Smooth muscle cell (in vitro differentiated cells): Measurements from ENCODE around the gene CELF1. TPM values are rescaled to one million over a fixed set of nuclear protein-coding genes. Genes with fewer than 3 reads are reported as not detected.

Source experiments
- DNase-seq: peaks from one replicate; lab custom pipeline; 2025; ENCODE audit not compliant: unreplicated experiment; lab: John Stamatoyannopoulos, UW
- H2AFZ ChIP-seq: fragments of 200-600 bp; sonication (generic); 2 replicates; pipeline ENCODE4 v1.6.0; 2016; ENCODE audit warnings: antibody characterized with exemption, low read depth, mild to moderate bottlenecking
- H3F3A ChIP-seq: fragments of 200-600 bp; sonication (generic); 2 replicates; pipeline ENCODE4 v1.6.0; 2017; ENCODE audit warnings: antibody characterized with exemption, low read depth
- H3K27ac ChIP-seq: fragments of 200-600 bp; sonication (generic); 2 replicates; pipeline ENCODE4 v1.5.1; 2016; ENCODE audit warnings: low read depth, mild to moderate bottlenecking
- H3K27me3 ChIP-seq: fragments of 200-600 bp; sonication (generic); 2 replicates; pipeline ENCODE4 v1.6.1; 2016; ENCODE audit warnings: low read depth, mild to moderate bottlenecking
- H3K36me3 ChIP-seq: fragments of 200-600 bp; sonication (generic); 2 replicates; pipeline ENCODE4 v1.5.1; 2016; ENCODE audit warnings: low read depth
- H3K4me1 ChIP-seq: fragments of 200-600 bp; sonication (generic); 2 replicates; pipeline ENCODE4 v1.5.1; 2016; ENCODE audit warnings: low read depth
- H3K4me2 ChIP-seq: fragments of 200-600 bp; sonication (generic); 2 replicates; pipeline ENCODE4 v1.6.0; 2016; ENCODE audit warnings: mild to moderate bottlenecking
- H3K4me3 ChIP-seq: fragments of 200-600 bp; sonication (generic); 2 replicates; pipeline ENCODE4 v1.5.1; 2016; ENCODE audit warnings: mild to moderate bottlenecking
- H3K79me2 ChIP-seq: fragments of 200-600 bp; sonication (generic); 2 replicates; pipeline ENCODE4 v1.6.0; 2016; ENCODE audit warnings: low read depth, mild to moderate bottlenecking
- H3K9ac ChIP-seq: fragments of 200-600 bp; sonication (generic); 2 replicates; pipeline ENCODE4 v1.6.0; 2016; ENCODE audit warnings: low read depth
- H3K9me3 ChIP-seq: fragments of 200-600 bp; sonication (generic); replicated peaks from 2 replicates; pipeline ENCODE4 v1.5.1; 2016; ENCODE audit warnings: low read depth
- H4K20me1 ChIP-seq: fragments of 200-600 bp; sonication (generic); 2 replicates; pipeline ENCODE4 v1.6.0; 2016; ENCODE audit warnings: low read depth
- CTCF ChIP-seq: fragments of 200-600 bp; sonication (generic); IDR thresholded peaks from 2 replicates; pipeline ENCODE4 v1.5.1; 2017; ENCODE audit warnings: borderline replicate concordance, mild to moderate bottlenecking, antibody characterized with exemption; ENCODE audit not compliant: insufficient read depth, poor library complexity, severe bottlenecking
- WGBS: methylation state at CpG from one replicate; pipeline ENCODE4 v1.1.7; 2016; ENCODE audit warnings: low lambda C conversion rate; 5-methylcytosine and 5-hydroxymethylcytosine counted together
- polyA plus RNA-seq: library from polyadenylated mRNA; unstranded; fragments of >200 nt; fragmentation: Nextera tagmentation; extraction: Ambion mirVana; gene quantifications from 2 replicates; pipeline ENCODE4 v1.2.1, GENCODE V29; 2016
- total RNA-seq: library from RNA; depleted of rRNA; stranded (reverse); fragments of >200 nt; gene quantifications from 2 replicates; pipeline ENCODE4 v1.2.3, GENCODE V29; 2014

CELF1 gene
- total and polyA plus RNA-seq, 2 experiments from 2014 or later = 42.5 to 64.8 TPM

GRCh38 chr11:47498149-47498548 is 54.8 kb downstream of the CELF1 start:
- TF ChIP-seq CTCF = no peak
- no peak overlapping the region for H2AFZ ChIP-seq
- H3K36me3 ChIP-seq = peaks cover 5% of the 10 kb centered on the region
- no peak overlapping the region for H3K4me2 ChIP-seq
- WGBS = 100% methylated on average over 3 of the region's 3 CpGs
- peaks cover 7% of the 10 kb centered on the region for H3F3A ChIP-seq
- DNase-seq = no peak
- H3K4me3 ChIP-seq = no peak overlapping the region
- no peaks in the 10 kb centered on the region for H3K9me3 ChIP-seq
- H3K27ac ChIP-seq = no peak overlapping the region
- H3K27me3 ChIP-seq = no peaks in the 10 kb centered on the region
- no peak overlapping the region for H3K9ac ChIP-seq
- peaks cover 96% of the 10 kb centered on the region for H3K79me2 ChIP-seq
- peaks cover 98% of the 10 kb centered on the region for H4K20me1 ChIP-seq
- peaks cover 16% of the 10 kb centered on the region for H3K4me1 ChIP-seq

DNA sequence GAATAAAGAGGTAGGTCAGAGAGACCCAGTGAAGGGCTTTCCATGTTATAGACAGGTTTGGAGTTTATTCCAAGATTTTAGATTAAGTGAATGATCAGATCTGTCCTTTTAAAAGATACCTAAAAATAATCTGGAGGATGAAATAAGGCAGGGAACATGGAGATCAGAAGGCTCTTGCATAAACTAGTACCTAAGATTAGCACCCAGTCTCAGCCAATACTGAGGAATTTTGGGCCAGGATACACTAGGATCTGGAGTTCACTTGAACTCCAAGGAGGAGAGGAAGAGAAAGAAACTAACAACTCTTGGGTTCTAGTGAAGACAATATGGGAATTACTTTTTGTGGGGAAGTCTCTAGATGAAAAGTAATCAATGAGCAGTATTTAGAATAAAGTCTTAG is 56.1 kb downstream of the CELF1 start:
- Histone ChIP-seq H3K9ac (no peak overlapping the region), H2AFZ (no peak overlapping the region), H3K79me2 (peaks cover 97% of the 10 kb centered on the region), H3K4me1 (peaks cover 16% of the 10 kb centered on the region), H3K27ac (peak overlapping the region; percentile 49), H3K36me3 (peaks cover 2% of the 10 kb centered on the region), H3K27me3 (no peaks in the 10 kb centered on the region), H3K4me3 (no peak overlapping the region), H4K20me1 (peaks cover 98% of the 10 kb centered on the region), H3F3A (peaks cover 7% of the 10 kb centered on the region), H3K4me2 (no peak overlapping the region), H3K9me3 (no peaks in the 10 kb centered on the region)
- TF ChIP-seq CTCF = no peak
- no peak for DNase-seq

DNA sequence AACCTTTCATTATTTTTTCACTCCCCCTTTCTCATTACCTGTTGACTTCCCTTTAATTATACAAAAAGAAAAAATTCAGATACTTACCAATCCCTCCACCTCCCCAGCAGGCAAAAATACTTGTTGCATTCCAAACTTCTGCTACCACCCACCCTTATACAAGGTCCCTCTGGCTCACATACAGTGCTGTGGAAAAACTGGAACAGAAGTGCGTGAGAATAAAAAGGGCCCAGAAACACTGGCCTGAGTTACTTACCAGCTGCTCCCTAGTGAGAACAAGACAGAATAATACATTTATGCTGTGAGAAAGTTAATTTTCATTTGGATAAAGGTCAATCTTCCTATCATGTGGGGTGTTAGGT is 57.1 kb downstream of the CELF1 start:
- Histone ChIP-seq H3K4me1 (peaks cover 16% of the 10 kb centered on the region), H4K20me1 (peaks cover 98% of the 10 kb centered on the region), H3K27ac (peak overlapping the region; percentile 49), H3K27me3 (no peaks in the 10 kb centered on the region), H3K4me2 (no peak overlapping the region), H3K9ac (no peak overlapping the region), H3K79me2 (peaks cover 94% of the 10 kb centered on the region), H3F3A (peaks cover 7% of the 10 kb centered on the region), H2AFZ (no peak overlapping the region), H3K4me3 (no peak overlapping the region), H3K9me3 (no peaks in the 10 kb centered on the region), H3K36me3 (no peaks in the 10 kb centered on the region)
- WGBS = 92% methylated on average over 1 of the region's 1 CpG
- TF ChIP-seq CTCF = no peak
- DNase-seq = no peak

DNA sequence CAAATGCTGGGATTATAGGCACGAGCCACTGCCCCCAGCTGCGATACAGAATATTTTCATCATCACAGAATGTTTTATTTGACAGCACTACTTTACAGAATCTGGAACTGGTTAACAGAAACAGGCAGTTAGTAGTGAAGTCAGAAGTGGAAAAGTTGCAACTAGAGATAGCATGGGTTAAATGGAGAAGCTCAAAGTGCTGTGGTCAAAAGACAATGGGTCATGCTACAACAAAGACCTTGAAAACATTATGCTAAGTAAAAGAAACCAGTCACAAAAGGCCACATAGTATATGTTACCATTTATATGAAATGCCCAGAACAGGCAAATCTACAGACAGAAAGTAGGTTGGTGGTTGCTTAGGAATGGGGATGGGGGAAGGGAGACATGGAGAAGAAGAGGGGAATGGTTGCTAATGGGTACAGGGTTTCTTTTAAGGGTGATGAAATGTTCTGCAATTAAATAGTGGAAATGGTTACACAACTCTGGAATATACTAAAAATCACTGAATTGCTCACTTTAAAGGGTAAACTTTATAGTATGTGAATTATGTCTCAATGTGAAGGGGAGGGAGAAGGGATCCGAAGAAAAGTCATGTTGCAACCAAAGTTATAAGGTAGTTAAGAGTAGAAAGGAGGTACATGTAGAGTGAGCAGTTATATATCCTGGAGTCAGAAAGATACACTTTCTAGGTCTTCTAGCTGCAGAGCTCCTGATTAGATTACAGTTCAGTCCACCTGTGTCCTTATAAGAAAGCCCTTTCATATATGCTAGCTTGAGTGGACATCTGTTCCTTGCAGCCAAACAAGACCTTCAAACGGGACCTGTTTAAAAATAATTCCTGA is 57.7 kb downstream of the CELF1 start:
- peaks cover 98% of the 10 kb centered on the region for H4K20me1 ChIP-seq
- 75% methylated on average over 4 of the region's 4 CpGs for WGBS
- H3K27ac ChIP-seq = peak overlapping the region; percentile 49
- no peaks in the 10 kb centered on the region for H3K27me3 ChIP-seq
- H3K4me1 ChIP-seq = peaks cover 13% of the 10 kb centered on the region
- no peaks in the 10 kb centered on the region for H3K9me3 ChIP-seq
- TF ChIP-seq CTCF = no peak
- peaks cover 7% of the 10 kb centered on the region for H3F3A ChIP-seq
- no peak overlapping the region for H3K4me2 ChIP-seq
- no peak overlapping the region for H3K4me3 ChIP-seq
- no peak overlapping the region for H3K9ac ChIP-seq
- H3K79me2 ChIP-seq = peaks cover 94% of the 10 kb centered on the region
- no peak for DNase-seq
- H3K36me3 ChIP-seq = no peaks in the 10 kb centered on the region
- no peak overlapping the region for H2AFZ ChIP-seq
